CD4-positive, alpha-beta T cell (primary cell): ENCODE measurements around the gene DMPK. TPM values are rescaled to one million over a fixed set of nuclear protein-coding genes. Genes with fewer than 3 reads are reported as not detected.
A peak's percentile ranks its signal among the peaks of the same experiment; 100 is the strongest.

Experiments
- ATAC-seq: fragments of 200-7000 bp; cut with Tn5 transposase; one replicate; pipeline ENCODE4 v1.10.0; 2022; ENCODE audit warnings: mild to moderate bottlenecking; ENCODE audit not compliant: poor library complexity
- CTCF ChIA-PET: fragments of 350-600 bp; sonication (Branson Sonifier 250); formaldehyde crosslinking; loops from one replicate; lab custom pipeline; 2021; ENCODE audit warnings: antibody characterized with exemption, inconsistent platforms; lab: Charles Lee
- POLR2A ChIA-PET: fragments of 350-600 bp; sonication (Branson Sonifier 250); formaldehyde crosslinking; loops from one replicate; lab custom pipeline; 2021; ENCODE audit warnings: antibody characterized with exemption, inconsistent platforms; lab: Charles Lee
- DNase-seq, 14 experiments: peaks; one replicate each; pipeline ENCODE4 v3.0.0-alpha.2; 2013 to 2020; ENCODE audit warnings: mixed read lengths in 2 of 14
- H3K27ac ChIP-seq, 2 donors: one replicate each; pipeline versions ENCODE4 v1.5.1 to v1.7.0; 2013; ENCODE audit warnings: low read length in 2 of 2, low read depth in 1 of 2, mild to moderate bottlenecking in 1 of 2
- H3K27me3 ChIP-seq, 2 experiments: 1 replicate in 1 of 2; 2 replicates in 1 of 2; pipeline versions ENCODE4 v1.6.1 to v1.7.0; 2013; ENCODE audit warnings: low read length in 2 of 2, control low read depth in 1 of 2, mild to moderate bottlenecking in 1 of 2, moderate library complexity in 1 of 2; ENCODE audit not compliant: insufficient read depth in 2 of 2, control insufficient read depth in 1 of 2
- H3K36me3 ChIP-seq: one replicate; pipeline ENCODE4 v1.6.1; 2013; ENCODE audit warnings: low read length, control low read depth; ENCODE audit not compliant: insufficient read depth
- H3K4me1 ChIP-seq: one replicate; pipeline ENCODE4 v1.6.1; 2013; ENCODE audit warnings: low read length, control low read depth; ENCODE audit not compliant: insufficient read depth
- H3K4me3 ChIP-seq: one replicate; pipeline ENCODE4 v1.5.1; 2013; ENCODE audit warnings: mild to moderate bottlenecking, low read length, moderate library complexity
- H3K9me3 ChIP-seq, 2 experiments: 1 replicate in 1 of 2; 2 replicates in 1 of 2; pipeline versions ENCODE4 v1.6.1 to v1.7.0; 2013; ENCODE audit warnings: low read length in 2 of 2, mild to moderate bottlenecking in 2 of 2, control low read depth in 1 of 2, moderate library complexity in 1 of 2; ENCODE audit not compliant: control insufficient read depth in 1 of 2, insufficient read depth in 1 of 2
- H3K27ac Mint-ChIP-seq: one replicate; pipeline ENCODE4 v1.8.0; 2020; ENCODE audit warnings: mixed read lengths
- H3K27me3 Mint-ChIP-seq: one replicate; pipeline ENCODE4 v1.8.0; 2021; ENCODE audit warnings: mixed read lengths
- H3K36me3 Mint-ChIP-seq: one replicate; pipeline ENCODE4 v1.8.0; 2021; ENCODE audit warnings: low read depth, mixed read lengths
- H3K4me1 Mint-ChIP-seq: one replicate; pipeline ENCODE4 v1.8.0; 2021; ENCODE audit warnings: low read depth, mixed read lengths
- H3K4me3 Mint-ChIP-seq: one replicate; pipeline ENCODE4 v1.8.0; 2020; ENCODE audit warnings: mild to moderate bottlenecking, mixed read lengths
- H3K9me3 Mint-ChIP-seq: one replicate; pipeline ENCODE4 v1.8.0; 2020; ENCODE audit warnings: mixed read lengths
- CTCF ChIP-seq: fragments of 200-600 bp; IDR thresholded peaks from one replicate; pipeline ENCODE4 v1.8.0; 2022; ENCODE audit warnings: antibody characterized with exemption, mild to moderate bottlenecking
- intact Hi-C, 2 experiments: fragments of 100-400 bp; cut with DNase I in 1 of 2; cut with micrococcal nuclease in 1 of 2; formaldehyde crosslinking; loops; one replicate each; pipeline versions ENCODE4 v1.15.1 to v1.9.0; 2023 to 2025; cut with DNase I, micrococcal nuclease
- total RNA-seq, 174 experiments: library from RNA in 2 of 174; stranded (reverse) in 2 of 174; gene quantifications; one replicate each; pipeline ENCODE4 v1.2.3 and lab custom pipeline; 2021 to 2026

The DMPK gene
- total RNA-seq, 2 experiments from 2014 or later, result 24.0 to 24.9 TPM

- CTCF ChIA-PET, result interaction anchor here (1.3 to 2.6 kb wide), 9 partner anchors 10 to 65 kb away, joined by 3 to 27 read pairs (median 8); partner anchors contain the start of genes DMWD and SIX5
- DNase-seq (peak in 2 of 14 experiments; percentile 21 to 50), ATAC-seq (no peak)
- Histone ChIP-seq H3K27ac (no peak overlapping the region), H3K9me3 (no peaks in the 10 kb centered on the region), H3K4me3 (no peak overlapping the region), H3K27me3 (peaks cover 7 to 13% of the 10 kb centered on the region in 2 experiments), H3K4me1 (peaks cover 25% of the 10 kb centered on the region), H3K36me3 (peaks cover 23% of the 10 kb centered on the region)
- POLR2A ChIA-PET, result interaction anchor here (0.6 to 1.4 kb wide), 3 partner anchors 21 to 85 kb away, joined by 3 to 8 read pairs (median 4); partner anchors contain the start of genes MYPOP and SIX5
- Mint-ChIP-seq H3K4me3 (no peak overlapping the region), H3K9me3 (no peaks in the 10 kb centered on the region), H3K27me3 (peaks cover 18% of the 10 kb centered on the region), H3K27ac (no peak overlapping the region), H3K4me1 (peaks cover 6% of the 10 kb centered on the region), H3K36me3 (peaks cover 12% of the 10 kb centered on the region)
- TF ChIP-seq CTCF, result no peak
- intact Hi-C loops, result loop anchor here (1.0 to 5.0 kb wide), 5 partner anchors 44 to 199 kb away; partner anchors contain the start of genes FOXA3 (in 1 of the 2) and SYMPK (in 1 of the 2)
Observed at GRCh38 chr19:45817725-45818301, 35.5 kb upstream of the DMPK start.

- Mint-ChIP-seq H3K27ac (no peak overlapping the region), H3K9me3 (no peaks in the 10 kb centered on the region), H3K27me3 (peaks cover 25% of the 10 kb centered on the region), H3K4me3 (no peak overlapping the region), H3K36me3 (peaks cover 12% of the 10 kb centered on the region), H3K4me1 (peaks cover 6% of the 10 kb centered on the region)
- H3K27ac ChIP-seq, result no peak overlapping the region
- H3K4me1 ChIP-seq, result peaks cover 25% of the 10 kb centered on the region
- peaks cover 17% of the 10 kb centered on the region for H3K36me3 ChIP-seq
- TF ChIP-seq CTCF, result peak; percentile 100
- ChIA-PET CTCF (interaction anchor here (0.6 to 2.6 kb wide), 31 partner anchors 9 to 1174 kb away, joined by 3 to 27 read pairs (median 4); partner anchors contain the start of genes CCDC61, DMWD, FOXA3 and IRF2BP1), POLR2A (interaction anchor here (0.6 to 1.4 kb wide), 3 partner anchors 21 to 86 kb away, joined by 3 to 8 read pairs (median 5); partner anchors contain the start of genes MYPOP and SYMPK)
- H3K9me3 ChIP-seq, result no peaks in the 10 kb centered on the region
- peaks cover 7 to 13% of the 10 kb centered on the region in 2 experiments for H3K27me3 ChIP-seq
- H3K4me3 ChIP-seq, result no peak overlapping the region
- DNase-seq, result peak; percentile 92 to 98 (median 96)
- ATAC-seq, result peak; percentile 100
- intact Hi-C loops, result loop anchor here (1.0 to 5.0 kb wide), 5 partner anchors 45 to 200 kb away; partner anchors contain the start of genes FOXA3 (in 1 of the 2) and SYMPK (in 1 of the 2)
Observed at GRCh38 chr19:45817010-45817724, 34.9 kb upstream of the DMPK start.
